HFF-Myc (cell line): ENCODE measurements around the gene ZNF174.

Experiments used
- DNase-seq: peaks from one replicate; pipeline ENCODE4 v3.0.0-alpha.2; 2011; ENCODE audit warnings: low read depth; ENCODE audit errors: extremely low read depth
- H3K4me3 ChIP-seq: replicated peaks from 2 replicates; pipeline ENCODE4 v1.5.1; 2011; ENCODE audit warnings: low read depth, mild to moderate bottlenecking, control low read depth, low read length
- TF ChIP-seq, protein P1 (sequence below): IDR thresholded peaks from 2 replicates; pipeline ENCODE4 v1.5.1; 2012; ENCODE audit warnings: mild to moderate bottlenecking, low read depth, low read length, control low read depth; ENCODE audit errors: missing control alignments

ZNF174 gene

DNA sequence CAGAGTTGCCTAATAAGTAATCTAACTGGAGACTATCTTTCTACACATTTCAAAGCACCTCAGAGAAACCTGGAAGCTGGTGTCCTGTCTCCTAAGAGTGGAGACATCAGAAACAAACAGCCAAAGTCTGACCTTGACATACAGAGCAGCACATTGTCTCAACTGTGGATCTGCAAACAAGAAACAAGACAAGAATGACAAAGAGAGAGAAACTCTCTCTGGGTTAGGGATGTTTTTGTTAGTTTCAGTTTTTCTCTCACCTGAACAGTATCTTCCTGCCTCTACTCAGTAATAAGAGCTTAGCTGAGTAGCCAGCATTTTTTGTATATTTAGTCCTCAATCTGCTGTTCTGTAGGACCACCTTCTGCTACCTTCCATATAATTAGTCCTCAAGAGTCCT, 33.4 kb downstream of the ZNF174 start:
- no peak overlapping the region for H3K4me3 ChIP-seq
- TF ChIP-seq, protein P1, sequence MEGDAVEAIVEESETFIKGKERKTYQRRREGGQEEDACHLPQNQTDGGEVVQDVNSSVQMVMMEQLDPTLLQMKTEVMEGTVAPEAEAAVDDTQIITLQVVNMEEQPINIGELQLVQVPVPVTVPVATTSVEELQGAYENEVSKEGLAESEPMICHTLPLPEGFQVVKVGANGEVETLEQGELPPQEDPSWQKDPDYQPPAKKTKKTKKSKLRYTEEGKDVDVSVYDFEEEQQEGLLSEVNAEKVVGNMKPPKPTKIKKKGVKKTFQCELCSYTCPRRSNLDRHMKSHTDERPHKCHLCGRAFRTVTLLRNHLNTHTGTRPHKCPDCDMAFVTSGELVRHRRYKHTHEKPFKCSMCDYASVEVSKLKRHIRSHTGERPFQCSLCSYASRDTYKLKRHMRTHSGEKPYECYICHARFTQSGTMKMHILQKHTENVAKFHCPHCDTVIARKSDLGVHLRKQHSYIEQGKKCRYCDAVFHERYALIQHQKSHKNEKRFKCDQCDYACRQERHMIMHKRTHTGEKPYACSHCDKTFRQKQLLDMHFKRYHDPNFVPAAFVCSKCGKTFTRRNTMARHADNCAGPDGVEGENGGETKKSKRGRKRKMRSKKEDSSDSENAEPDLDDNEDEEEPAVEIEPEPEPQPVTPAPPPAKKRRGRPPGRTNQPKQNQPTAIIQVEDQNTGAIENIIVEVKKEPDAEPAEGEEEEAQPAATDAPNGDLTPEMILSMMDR, result no peak
- DNase-seq, result no peak

DNA sequence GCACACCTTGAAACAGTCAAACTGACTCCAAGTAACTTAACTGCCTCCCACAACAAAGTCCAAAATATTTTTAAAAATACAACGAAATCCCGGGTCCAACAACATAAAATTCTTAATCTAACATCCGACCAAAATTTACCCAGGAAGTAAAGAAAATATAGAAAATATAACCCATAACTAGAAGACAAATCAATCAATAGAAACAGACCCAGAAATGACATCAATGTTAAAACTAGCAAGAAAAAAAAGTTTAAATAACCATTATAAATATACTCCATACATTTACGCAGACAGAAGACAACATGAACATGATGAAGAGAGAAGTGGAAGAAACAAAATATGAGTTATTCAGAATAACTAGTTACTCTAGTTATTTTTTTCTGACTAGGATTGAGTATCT, 38.6 kb downstream of the ZNF174 start:
- TF ChIP-seq, protein P1, result no peak
- DNase-seq, result no peak

DNA sequence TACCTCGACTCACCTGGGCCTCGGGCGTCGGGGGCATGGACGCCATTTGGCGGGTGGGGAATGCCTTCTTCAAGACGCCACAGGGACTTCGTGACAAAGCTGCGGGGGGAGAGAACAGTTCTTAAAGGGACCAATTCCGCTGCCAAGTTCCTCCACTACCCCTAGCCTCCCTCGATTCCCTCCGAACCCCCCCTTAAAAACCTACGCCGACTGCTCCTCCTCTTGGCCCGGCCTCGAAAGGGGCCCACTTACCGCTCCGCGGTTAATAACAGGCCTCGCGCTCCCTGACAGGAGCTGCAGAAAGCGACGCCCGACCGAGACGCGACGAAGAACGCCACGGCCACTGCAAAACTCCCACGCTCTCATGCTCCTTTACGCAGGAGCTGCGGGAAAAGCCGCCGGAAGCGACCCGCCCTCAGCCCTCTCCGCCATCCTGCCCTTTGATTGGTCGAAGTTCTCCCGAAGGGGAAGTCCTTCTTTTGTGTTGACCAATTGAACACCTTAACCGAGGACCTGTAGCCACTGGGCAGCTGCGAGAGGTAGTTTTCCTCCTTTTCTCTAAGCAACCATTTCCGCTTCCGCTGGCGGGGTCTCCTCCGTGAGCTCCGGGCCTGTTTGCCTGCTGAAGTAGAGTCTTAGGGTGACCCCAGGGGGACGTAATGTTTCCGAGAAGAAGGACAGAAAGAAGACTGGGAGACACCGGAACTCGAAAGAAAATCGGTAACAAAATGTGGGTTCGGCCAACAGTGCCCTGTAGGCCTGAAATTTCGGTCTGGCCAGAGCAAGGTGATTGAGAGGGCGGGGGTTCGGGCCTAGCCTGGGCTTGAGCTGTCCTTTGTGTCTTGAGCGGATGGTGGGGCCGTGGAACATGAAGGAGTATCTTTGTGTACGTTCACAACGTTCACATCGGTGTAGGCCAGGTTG, 42.4 kb downstream of the ZNF174 start, which contains the start of the genes NAA60 and ZNF597:
NAA60 (plus strand) TSS at position 573 of the 924 bp plus-strand sequence. CDS start 32,548 bp downstream, outside the sequence.
ZNF597 (minus strand) TSS at position 397 of the 924 bp plus-strand sequence; CDS start at position 46, 351 bp downstream.
- H3K4me3 ChIP-seq, result peak within 1 kb of the TSS; percentile 69
- TF ChIP-seq, protein P1, result no peak
- no peak for DNase-seq

More for the DNA sequence above, 38.6 kb downstream of the ZNF174 start:
- H3K4me3 ChIP-seq, result no peak overlapping the region

DNA sequence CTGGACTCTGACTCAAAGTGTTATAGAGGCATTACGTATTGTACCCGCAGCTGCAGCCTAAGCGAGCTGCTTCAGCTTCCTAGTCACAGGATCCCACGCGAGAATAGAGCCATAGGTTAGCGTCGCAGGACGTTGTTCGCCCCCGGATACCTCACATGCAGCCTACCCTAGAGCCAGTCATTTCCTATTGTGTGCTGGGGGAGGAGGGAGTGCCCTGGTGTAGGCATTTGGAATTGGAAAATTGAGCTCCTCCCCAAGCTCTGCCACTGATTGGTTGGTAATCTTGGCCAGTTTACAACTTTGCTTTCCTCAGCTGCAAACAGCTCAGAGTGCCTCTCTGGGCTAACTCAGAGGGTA, 43.0 kb downstream of the ZNF174 start:
- no peak for DNase-seq
- TF ChIP-seq, protein P1, result no peak
- peak overlapping the region; percentile 69 for H3K4me3 ChIP-seq

DNA sequence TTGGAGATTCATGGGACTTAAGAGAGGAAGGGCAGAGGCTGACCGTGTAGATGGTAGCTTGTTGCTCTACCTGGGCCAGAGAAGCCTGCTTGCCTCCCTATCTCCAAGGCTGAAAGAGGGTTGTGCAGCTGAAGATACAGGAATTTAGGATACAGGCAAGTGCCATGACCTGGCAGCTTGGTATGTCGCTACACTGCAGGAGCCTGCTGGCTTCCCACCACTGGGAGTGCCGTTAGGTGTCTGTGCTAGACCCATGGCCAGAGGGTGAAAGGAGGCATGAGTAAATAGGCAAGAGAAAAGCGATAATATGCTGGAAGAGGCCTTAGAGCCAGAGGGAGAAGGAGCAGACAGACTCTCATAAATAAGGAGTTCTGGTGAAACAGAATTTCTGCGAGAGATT, 53.1 kb downstream of the ZNF174 start:
- TF ChIP-seq, protein P1, result no peak
- DNase-seq, result no peak

DNA sequence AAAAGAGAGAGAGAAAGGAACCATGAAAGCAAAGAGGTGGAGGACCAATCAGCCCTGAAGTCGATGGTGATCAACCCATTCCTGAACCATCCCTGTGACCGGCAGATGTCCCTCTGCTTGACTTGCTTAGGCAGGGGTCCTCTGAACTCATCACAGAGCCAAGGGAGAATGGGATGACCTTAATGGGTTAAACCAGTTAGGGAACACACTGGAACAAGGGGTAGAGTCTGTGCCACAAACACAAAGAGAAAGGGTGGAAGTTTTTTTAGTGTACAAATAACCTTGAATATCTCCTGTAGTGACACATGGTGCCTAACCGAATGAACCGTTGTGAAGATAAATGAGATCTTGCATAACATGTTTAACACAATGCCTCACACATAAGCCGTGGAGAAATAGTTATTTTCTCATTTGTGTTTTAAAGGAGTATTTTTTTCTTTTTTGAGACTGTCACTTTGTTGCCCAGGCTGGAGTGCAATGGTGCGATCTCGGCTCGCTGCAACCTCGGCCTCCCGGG, 53.7 kb downstream of the ZNF174 start:
- TF ChIP-seq, protein P1, result no peak
- DNase-seq, result no peak
- H3K4me3 ChIP-seq, result no peak overlapping the region

More for the DNA sequence above, 53.1 kb downstream of the ZNF174 start:
- H3K4me3 ChIP-seq, result no peak overlapping the region
